Measurements from ENCODE around the gene PPIL1. TPM values are rescaled to one million over a fixed set of nuclear protein-coding genes. Genes with fewer than 3 reads are reported as not detected.
A peak's percentile ranks its signal among the peaks of the same experiment; 100 is the strongest.

The PPIL1 gene
- total and polyA plus RNA-seq, 2 of the 13 experiments (the other 11 are each of a cell fraction or from before 2014, with no cell fraction given) = 74.2 to 144 TPM

DNA sequence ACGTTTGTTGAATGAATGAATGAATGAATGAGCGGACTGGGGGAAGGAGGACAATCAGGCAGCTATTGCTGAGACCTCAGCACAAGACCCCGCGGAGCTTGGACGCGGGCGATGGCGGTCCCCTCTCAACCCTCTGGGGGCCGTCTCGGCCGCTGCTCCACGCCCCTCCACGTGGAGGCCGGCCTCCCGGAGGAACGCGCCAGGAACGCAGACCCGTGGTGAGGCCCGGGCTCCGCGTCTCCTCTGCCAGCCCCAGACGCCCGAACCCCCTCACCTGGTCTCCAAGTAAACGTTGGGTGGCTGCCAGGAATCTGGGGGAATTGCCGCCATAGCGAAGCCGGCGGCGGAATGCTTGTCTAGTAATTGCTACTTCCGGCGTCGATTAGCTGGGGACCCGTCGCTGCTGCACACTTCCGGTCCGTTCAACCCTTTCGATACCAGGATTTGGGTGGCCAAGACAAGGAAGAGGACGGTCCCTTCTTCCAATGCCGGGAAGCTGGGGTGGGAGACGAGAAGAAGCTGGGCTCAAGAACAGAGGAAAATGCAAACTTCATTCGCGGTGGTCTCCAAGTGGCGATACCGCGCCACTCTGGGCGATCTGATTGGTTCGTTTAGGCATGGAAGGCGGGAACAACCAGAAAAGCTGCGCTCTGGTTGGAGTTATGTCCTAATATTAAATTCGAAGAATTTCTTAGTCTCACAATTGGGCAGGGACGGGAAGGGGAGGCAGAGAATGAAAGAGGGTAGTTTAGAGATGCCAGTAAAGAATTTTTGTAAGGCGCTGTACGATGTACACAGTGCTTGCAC lies at the start of gene PPIL1 (continued):
- no peak for TF ChIP-seq ZNF34 (CRISPR knock-in tag; IDR thresholded peaks at IDR 0.05; ENCODE audit: borderline replicate concordance)
- TF ChIP-seq SNAPC5 (CRISPR knock-in tag; IDR thresholded peaks at IDR 0.05; ENCODE audit: borderline replicate concordance) = peak; percentile 61; the same call in 1 of the 2 replicates
- peak; percentile 69; the same call in 1 of the 2 replicates for TF ChIP-seq ZNF619 (CRISPR knock-in tag; IDR thresholded peaks at IDR 0.05)
- TF ChIP-seq ZNF275 (CRISPR knock-in tag; IDR thresholded peaks at IDR 0.05; ENCODE audit: borderline replicate concordance) = peak; percentile 92; the same call in 1 of the 2 replicates
- 0 out of 2 replicates have a peak, but pooled peaks have one; percentile 28 for TF ChIP-seq KDM6A (CRISPR knock-in tag; IDR thresholded peaks at IDR 0.05; ENCODE audit: low read depth)
- no peak; the same call in 1 of the 2 replicates for TF ChIP-seq TFE3 (CRISPR knock-in tag; IDR thresholded peaks at IDR 0.05)
- TF ChIP-seq PHF5A (CRISPR knock-in tag; IDR thresholded peaks at IDR 0.05; ENCODE audit: low read depth, unreplicated experiment) = peak; percentile 47
- TF ChIP-seq ZBTB49 (CRISPR knock-in tag; IDR thresholded peaks at IDR 0.05; ENCODE audit: borderline replicate concordance) = no peak
- TF ChIP-seq RBM39 (IDR thresholded peaks at IDR 0.05; ENCODE audit: low read depth, low read length, poor library complexity, severe bottlenecking) = peak; percentile 95
- peak; percentile 78 for TF ChIP-seq ETV5 (CRISPR knock-in tag; IDR thresholded peaks at IDR 0.05; ENCODE audit: borderline replicate concordance)
- no peak for TF ChIP-seq ZNF354B (CRISPR knock-in tag; IDR thresholded peaks at IDR 0.05)
- TF ChIP-seq, protein P1, sequence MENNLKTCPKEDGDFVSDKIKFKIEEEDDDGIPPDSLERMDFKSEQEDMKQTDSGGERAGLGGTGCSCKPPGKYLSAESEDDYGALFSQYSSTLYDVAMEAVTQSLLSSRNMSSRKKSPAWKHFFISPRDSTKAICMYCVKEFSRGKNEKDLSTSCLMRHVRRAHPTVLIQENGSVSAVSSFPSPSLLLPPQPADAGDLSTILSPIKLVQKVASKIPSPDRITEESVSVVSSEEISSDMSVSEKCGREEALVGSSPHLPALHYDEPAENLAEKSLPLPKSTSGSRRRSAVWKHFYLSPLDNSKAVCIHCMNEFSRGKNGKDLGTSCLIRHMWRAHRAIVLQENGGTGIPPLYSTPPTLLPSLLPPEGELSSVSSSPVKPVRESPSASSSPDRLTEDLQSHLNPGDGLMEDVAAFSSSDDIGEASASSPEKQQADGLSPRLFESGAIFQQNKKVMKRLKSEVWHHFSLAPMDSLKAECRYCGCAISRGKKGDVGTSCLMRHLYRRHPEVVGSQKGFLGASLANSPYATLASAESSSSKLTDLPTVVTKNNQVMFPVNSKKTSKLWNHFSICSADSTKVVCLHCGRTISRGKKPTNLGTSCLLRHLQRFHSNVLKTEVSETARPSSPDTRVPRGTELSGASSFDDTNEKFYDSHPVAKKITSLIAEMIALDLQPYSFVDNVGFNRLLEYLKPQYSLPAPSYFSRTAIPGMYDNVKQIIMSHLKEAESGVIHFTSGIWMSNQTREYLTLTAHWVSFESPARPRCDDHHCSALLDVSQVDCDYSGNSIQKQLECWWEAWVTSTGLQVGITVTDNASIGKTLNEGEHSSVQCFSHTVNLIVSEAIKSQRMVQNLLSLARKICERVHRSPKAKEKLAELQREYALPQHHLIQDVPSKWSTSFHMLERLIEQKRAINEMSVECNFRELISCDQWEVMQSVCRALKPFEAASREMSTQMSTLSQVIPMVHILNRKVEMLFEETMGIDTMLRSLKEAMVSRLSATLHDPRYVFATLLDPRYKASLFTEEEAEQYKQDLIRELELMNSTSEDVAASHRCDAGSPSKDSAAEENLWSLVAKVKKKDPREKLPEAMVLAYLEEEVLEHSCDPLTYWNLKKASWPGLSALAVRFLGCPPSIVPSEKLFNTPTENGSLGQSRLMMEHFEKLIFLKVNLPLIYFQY (CRISPR knock-in tag; IDR thresholded peaks at IDR 0.05; ENCODE audit: borderline replicate concordance) = 0 out of 2 replicates have a peak, but pooled peaks have one; percentile 28
- TF ChIP-seq POLR2G (IDR thresholded peaks at IDR 0.05; ENCODE audit: low read depth, low read length) = peak; percentile 93
- TF ChIP-seq NFIC (IDR thresholded peaks at IDR 0.05; ENCODE audit: low read length) = peak; percentile 58; the same call in 1 of the 2 replicates
- peak; percentile 93; the same call in 1 of the 2 replicates for TF ChIP-seq ZNF788 (CRISPR knock-in tag; IDR thresholded peaks at IDR 0.05; ENCODE audit: borderline replicate concordance)
- no peak for TF ChIP-seq ZSCAN30 (CRISPR knock-in tag; IDR thresholded peaks at IDR 0.05)
- peak; percentile 99 for TF ChIP-seq ZNF33B (CRISPR knock-in tag; IDR thresholded peaks at IDR 0.05)
- no peak for TF ChIP-seq TCF7L2 (IDR thresholded peaks at IDR 0.05; ENCODE audit: low read depth, low read length)
- peak; percentile 58; the same call in 1 of the 2 replicates for TF ChIP-seq ZNF543 (CRISPR knock-in tag; IDR thresholded peaks at IDR 0.05)

Measured in HepG2 (cell line).